22Rv1 (cell line): ENCODE measurements around the gene CCNL2.
"Not testable (repeated sequence)": the region's sequence is repeated elsewhere in the genome, so short reads cannot be mapped to it uniquely, and the experiment has no call there.

Experiments used
- H3K27ac ChIP-seq: fragments of 450-650 bp; 2 replicates; pipeline ENCODE4 v1.5.1; 2017
- ZFX ChIP-seq: fragments of 450-650 bp; IDR thresholded peaks from 2 replicates; pipeline ENCODE4 v1.6.1; 2017; ENCODE audit warnings: antibody characterized with exemption, borderline replicate concordance
- TF ChIP-seq, protein P1 (sequence below): fragments of 450-650 bp; IDR thresholded peaks from 2 replicates; pipeline ENCODE4 v1.5.1; 2017; ENCODE audit warnings: mild to moderate bottlenecking

Gene CCNL2

DNA sequence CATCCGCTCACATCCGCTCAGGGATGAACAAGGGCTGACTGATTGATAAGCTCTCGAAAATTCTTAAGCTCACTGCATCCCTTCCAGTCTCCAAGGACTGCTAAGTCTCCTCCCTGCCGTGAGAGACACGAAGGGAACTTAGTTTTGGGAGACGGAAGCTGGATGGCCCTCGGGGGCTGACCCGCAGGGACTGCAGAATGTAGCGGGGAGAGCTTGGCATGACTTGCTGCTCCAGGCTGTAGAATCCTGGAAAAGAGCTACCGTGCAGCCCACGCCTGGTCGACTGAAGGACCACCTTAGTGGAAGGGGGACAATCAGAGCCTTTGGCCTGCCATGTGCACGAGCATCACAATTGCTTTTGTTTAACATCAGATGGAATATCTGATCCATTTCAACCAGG lies 16.6 kb upstream of the CCNL2 start:
- no peak for TF ChIP-seq ZFX
- TF ChIP-seq, protein P1, sequence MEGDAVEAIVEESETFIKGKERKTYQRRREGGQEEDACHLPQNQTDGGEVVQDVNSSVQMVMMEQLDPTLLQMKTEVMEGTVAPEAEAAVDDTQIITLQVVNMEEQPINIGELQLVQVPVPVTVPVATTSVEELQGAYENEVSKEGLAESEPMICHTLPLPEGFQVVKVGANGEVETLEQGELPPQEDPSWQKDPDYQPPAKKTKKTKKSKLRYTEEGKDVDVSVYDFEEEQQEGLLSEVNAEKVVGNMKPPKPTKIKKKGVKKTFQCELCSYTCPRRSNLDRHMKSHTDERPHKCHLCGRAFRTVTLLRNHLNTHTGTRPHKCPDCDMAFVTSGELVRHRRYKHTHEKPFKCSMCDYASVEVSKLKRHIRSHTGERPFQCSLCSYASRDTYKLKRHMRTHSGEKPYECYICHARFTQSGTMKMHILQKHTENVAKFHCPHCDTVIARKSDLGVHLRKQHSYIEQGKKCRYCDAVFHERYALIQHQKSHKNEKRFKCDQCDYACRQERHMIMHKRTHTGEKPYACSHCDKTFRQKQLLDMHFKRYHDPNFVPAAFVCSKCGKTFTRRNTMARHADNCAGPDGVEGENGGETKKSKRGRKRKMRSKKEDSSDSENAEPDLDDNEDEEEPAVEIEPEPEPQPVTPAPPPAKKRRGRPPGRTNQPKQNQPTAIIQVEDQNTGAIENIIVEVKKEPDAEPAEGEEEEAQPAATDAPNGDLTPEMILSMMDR, result no peak
- no peak overlapping the region for H3K27ac ChIP-seq

DNA sequence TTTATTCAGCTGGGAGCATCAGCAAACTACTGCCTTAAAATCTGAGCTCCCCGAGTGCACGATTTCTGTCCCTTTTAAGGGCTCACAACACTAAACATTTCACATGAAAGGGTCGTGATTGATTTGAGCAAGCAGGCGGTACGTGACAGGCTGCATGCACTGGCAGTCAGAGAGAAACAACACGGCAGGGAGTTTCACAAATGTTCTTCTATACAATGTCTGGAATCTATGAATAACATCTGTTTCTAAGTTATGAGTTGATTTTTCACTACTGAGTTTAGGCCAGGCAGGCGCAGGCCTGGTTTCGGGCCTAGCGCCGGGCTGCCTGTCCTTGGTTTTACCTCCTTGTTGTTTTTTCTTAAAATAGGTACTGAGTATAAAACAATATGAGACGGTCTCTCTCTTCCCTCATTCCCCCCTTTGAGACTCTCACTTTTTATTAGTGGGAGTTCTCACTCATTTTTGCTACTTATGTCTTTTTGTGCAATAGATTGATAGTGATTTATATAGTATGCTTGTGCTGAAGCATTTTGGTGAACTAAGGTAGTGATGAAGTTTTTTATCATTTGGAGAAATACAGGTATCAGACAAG lies 13.3 kb upstream of the CCNL2 start:
- H3K27ac ChIP-seq, result not testable (repeated sequence)

GRCh38 chr1:1411626-1412025 lies 12.5 kb upstream of the CCNL2 start:
- TF ChIP-seq ZFX, result no peak
- TF ChIP-seq, protein P1, result no peak
- H3K27ac ChIP-seq, result no peak overlapping the region

DNA sequence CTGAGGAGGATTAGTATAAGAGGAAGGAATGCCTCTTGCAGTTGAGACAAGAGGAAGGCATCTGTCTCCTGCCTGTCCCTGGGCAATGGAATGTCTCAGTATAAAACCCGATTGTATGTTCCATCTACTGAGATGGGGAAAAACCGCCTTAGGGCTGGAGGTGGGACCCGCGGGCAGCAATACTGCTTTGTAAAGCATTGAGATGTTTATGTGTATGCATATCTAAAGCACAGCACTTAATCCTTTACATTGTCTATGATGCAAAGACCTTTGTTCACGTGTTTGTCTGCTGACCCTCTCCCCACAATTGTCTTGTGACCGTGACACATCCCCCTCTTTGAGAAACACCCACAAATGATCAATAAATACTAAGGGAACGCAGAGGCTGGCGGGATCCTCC lies 11.1 kb upstream of the CCNL2 start:
- H3K27ac ChIP-seq, result not testable (repeated sequence)

DNA sequence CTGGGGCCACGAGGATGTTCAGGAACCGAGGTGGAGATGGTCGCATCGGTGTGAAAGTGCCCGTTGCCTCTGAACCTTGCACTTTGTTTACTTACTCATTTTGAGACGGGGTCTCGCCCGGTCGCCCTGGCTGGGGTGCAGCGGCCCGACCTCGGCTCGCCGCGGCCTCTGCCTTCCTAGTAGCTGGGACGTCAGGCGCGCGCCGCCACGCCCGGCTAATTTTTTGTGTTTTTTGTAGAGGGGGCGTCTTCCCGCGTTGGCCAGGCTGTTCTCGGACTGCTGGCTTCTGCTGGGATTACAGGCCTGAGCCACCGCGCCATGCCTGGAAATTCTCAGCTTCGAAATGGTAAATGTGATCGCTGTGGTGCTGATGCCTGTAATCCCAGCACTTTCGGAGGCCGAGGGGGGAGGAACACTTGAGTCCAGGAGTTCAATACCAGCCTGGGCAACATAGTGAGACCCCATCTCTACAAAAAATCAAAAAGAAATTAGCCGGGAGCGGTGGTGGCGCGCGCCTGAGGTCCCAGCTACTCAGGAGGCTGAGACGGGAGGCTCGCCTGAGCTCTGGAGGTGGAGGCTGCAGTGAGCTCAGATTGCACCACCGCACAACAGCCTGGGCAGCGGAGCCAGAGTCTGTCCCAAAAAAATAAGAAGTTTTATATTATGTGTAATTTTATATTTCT lies 8.6 kb upstream of the CCNL2 start:
- H3K27ac ChIP-seq, result peak overlapping the region; percentile 78

GRCh38 chr1:1406821-1407635 lies 7.9 kb upstream of the CCNL2 start, which contains the start of gene MRPL20:
MRPL20 (minus strand) TSS chr1:1407293; CDS start chr1:1407217, 76 bp downstream.
- TF ChIP-seq ZFX, result no peak
- TF ChIP-seq, protein P1, result no peak
- H3K27ac ChIP-seq, result peak within 1 kb of the TSS; percentile 78

More for the DNA sequence above, 8.6 kb upstream of the CCNL2 start:
- no peak for TF ChIP-seq ZFX
- TF ChIP-seq, protein P1, result 0 out of 2 replicates have a peak, but pooled peaks have one; percentile 11

- TF ChIP-seq ZFX, result no peak
- TF ChIP-seq, protein P1, result no peak
- H3K27ac ChIP-seq, result peak overlapping the region; percentile 78
These were observed 7.1 kb upstream of the CCNL2 start for GRCh38 chr1:1406101-1406820.
